Upper lobe of left lung (tissue), 6 donors: Measurements from ENCODE around the gene GPD2. TPM values are rescaled to one million over a fixed set of nuclear protein-coding genes. Genes with fewer than 3 reads are reported as not detected.

Experiments used
- ATAC-seq, 2 donors: fragments of 200-7000 bp; cut with Tn5 transposase; one replicate each; pipeline ENCODE4 v1.9.1; 2022; ENCODE audit warnings: mild to moderate bottlenecking in 2 of 2, moderate library complexity in 2 of 2; ENCODE audit not compliant: low FRiP score in 2 of 2
- DNase-seq, 2 donors: peaks; one replicate each; pipeline ENCODE4 v3.0.0-alpha.2; 2019 to 2020
- H3K27ac ChIP-seq, 4 donors: fragments of 200-600 bp; sonication (generic); one replicate each; pipeline ENCODE4 v1.5.1; 2016 to 2019
- H3K27me3 ChIP-seq, 4 donors: fragments of 200-600 bp; sonication (generic); one replicate each; pipeline ENCODE4 v1.5.1; 2017 to 2019
- H3K36me3 ChIP-seq, 4 donors: fragments of 200-600 bp; sonication (generic); one replicate each; pipeline ENCODE4 v1.5.1; 2016 to 2019
- H3K4me1 ChIP-seq, 4 donors: fragments of 200-600 bp; sonication (generic); one replicate each; pipeline ENCODE4 v1.5.1; 2018 to 2019
- H3K4me3 ChIP-seq, 4 donors: fragments of 200-600 bp; sonication (generic); one replicate each; pipeline ENCODE4 v1.5.1; 2017 to 2019; ENCODE audit warnings: mild to moderate bottlenecking in 2 of 4, moderate library complexity in 1 of 4
- H3K9me3 ChIP-seq, 4 donors: fragments of 200-600 bp; sonication (generic); one replicate each; pipeline ENCODE4 v1.5.1; 2018 to 2019
- EP300 ChIP-seq, 4 donors: sonication (generic); formaldehyde crosslinking; IDR thresholded peaks; one replicate each; pipeline ENCODE4 v1.5.1; 2017; ENCODE audit warnings: antibody characterized with exemption in 4 of 4, control low read depth in 2 of 4
- POLR2A ChIP-seq, 4 donors: fragments of 450-650 bp; IDR thresholded peaks; one replicate each; pipeline ENCODE4 v1.5.1; 2016 to 2017; ENCODE audit warnings: antibody characterized with exemption in 4 of 4, mild to moderate bottlenecking in 2 of 4
- POLR2AphosphoS5 ChIP-seq, 2 donors: sonication (generic); formaldehyde crosslinking; IDR thresholded peaks; one replicate each; pipeline ENCODE4 v1.5.1; 2017; ENCODE audit warnings: antibody characterized with exemption in 2 of 2
- WGBS, 2 donors: methylation state at CpG; one replicate each; pipeline ENCODE4 v1.1.5; 2017 to 2018; 5-methylcytosine and 5-hydroxymethylcytosine counted together
- total RNA-seq, 6 donors: library from RNA; depleted of rRNA in 4 of 6; stranded (reverse); fragments of >200 nt in 4 of 6; gene quantifications; one replicate each; pipeline versions ENCODE4 v1.1.0 to v1.2.1, GENCODE V29; 2016 to 2021
- TF ChIP-seq, protein P1 (sequence below), 6 experiments: fragments of 450-650 bp in 4 of 6; fragments of 200-600 bp in 2 of 6; sonication (generic) in 2 of 6; IDR thresholded peaks; one replicate each; pipeline ENCODE4 v1.5.1; 2016 to 2019; ENCODE audit warnings: antibody characterized with exemption in 6 of 6
- donor health status: DM: no; HTN: no; CAD: no; lungs with moderate emphysema.
- donor health status: DM: no; HTN: yes; CAD: no; lungs with severe emphysema.

GPD2 gene
- total RNA-seq, 6 donors from 2014 or later = 37.6 to 142 (median 44.2) TPM

DNA sequence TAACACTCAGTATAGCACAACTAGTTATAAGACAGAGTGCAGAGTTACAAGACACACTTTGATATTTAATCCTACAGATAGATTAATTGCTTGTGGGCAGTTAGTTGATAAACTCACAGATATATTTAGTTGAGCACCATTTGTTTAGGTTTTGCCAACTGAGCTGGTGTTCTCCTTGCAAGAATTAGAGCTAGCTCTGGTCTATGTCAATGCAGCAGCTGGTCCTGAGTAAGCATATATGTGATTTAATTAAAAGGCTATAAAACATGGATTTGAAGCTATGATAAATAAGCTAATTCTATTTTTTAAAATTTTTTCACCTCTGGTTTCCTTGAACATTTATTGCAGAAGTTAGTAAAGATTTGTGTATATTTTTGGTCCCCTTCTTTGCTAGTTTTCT is 35.6 kb downstream of the GPD2 start:
- no peaks in the 10 kb centered on the region for H3K27me3 ChIP-seq
- no peak for TF ChIP-seq POLR2A (IDR thresholded peaks at IDR 0.05)
- TF ChIP-seq POLR2AphosphoS5 (IDR thresholded peaks at IDR 0.05) = no peak
- TF ChIP-seq, protein P1, sequence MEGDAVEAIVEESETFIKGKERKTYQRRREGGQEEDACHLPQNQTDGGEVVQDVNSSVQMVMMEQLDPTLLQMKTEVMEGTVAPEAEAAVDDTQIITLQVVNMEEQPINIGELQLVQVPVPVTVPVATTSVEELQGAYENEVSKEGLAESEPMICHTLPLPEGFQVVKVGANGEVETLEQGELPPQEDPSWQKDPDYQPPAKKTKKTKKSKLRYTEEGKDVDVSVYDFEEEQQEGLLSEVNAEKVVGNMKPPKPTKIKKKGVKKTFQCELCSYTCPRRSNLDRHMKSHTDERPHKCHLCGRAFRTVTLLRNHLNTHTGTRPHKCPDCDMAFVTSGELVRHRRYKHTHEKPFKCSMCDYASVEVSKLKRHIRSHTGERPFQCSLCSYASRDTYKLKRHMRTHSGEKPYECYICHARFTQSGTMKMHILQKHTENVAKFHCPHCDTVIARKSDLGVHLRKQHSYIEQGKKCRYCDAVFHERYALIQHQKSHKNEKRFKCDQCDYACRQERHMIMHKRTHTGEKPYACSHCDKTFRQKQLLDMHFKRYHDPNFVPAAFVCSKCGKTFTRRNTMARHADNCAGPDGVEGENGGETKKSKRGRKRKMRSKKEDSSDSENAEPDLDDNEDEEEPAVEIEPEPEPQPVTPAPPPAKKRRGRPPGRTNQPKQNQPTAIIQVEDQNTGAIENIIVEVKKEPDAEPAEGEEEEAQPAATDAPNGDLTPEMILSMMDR (IDR thresholded peaks at IDR 0.05) = no peak
- TF ChIP-seq EP300 (IDR thresholded peaks at IDR 0.05) = no peak
- H3K4me3 ChIP-seq = no peak overlapping the region
- no peak for ATAC-seq
- no peaks in the 10 kb centered on the region for H3K9me3 ChIP-seq
- H3K4me1 ChIP-seq = peaks cover 18 to 41% (median 28%) of the 10 kb centered on the region in 4 donors
- no peaks in the 10 kb centered on the region for H3K36me3 ChIP-seq
- no peak for DNase-seq
- H3K27ac ChIP-seq = peak overlapping the region in 1 of 4 donors; percentile 70

DNA sequence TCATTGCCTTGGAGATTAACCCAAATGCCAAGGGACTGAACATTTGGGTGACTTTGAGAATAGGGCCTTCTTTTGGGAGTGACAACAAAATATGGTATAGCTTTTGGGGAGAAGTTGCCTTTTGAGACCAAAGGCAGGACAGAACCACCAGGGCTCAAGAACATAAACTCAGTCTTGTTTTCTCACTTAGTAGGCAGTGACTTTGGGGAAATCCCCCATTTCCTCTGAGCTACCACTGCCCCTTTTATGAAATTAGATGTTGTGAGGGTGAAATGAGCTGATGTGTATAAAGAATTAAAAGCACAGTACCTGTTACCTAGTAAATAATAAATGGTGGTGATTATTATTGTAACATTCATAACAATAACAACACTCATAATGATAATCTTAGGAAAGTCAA is 36.5 kb downstream of the GPD2 start:
- H3K27me3 ChIP-seq = no peaks in the 10 kb centered on the region
- TF ChIP-seq POLR2A (IDR thresholded peaks at IDR 0.05) = no peak
- TF ChIP-seq POLR2AphosphoS5 (IDR thresholded peaks at IDR 0.05) = no peak
- no peak for TF ChIP-seq EP300 (IDR thresholded peaks at IDR 0.05)
- TF ChIP-seq, protein P1 (IDR thresholded peaks at IDR 0.05) = no peak
- H3K4me3 ChIP-seq = no peak overlapping the region
- peaks cover 16 to 37% (median 20%) of the 10 kb centered on the region in 4 donors for H3K4me1 ChIP-seq
- H3K36me3 ChIP-seq = no peaks in the 10 kb centered on the region
- no peaks in the 10 kb centered on the region for H3K9me3 ChIP-seq
- H3K27ac ChIP-seq = no peak overlapping the region
- DNase-seq (no peak), ATAC-seq (no peak)

DNA sequence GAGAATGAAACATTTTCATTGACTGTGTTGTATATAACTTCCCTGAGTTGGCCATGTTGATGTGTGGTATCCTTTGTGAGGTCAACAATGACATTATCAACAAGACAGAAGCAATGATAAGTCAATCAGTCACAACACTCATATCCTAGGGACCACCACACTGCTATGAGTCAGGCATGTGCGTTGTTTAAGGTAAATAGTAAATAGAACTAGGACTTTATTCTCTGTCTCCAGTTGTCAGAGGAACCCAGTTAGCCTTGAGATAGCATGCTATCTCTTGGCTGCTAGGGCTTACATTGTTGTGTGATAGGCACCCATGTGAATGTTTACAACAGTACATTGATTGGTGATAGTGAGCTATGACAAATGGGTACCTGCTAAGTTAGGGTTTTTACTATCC is 37.3 kb downstream of the GPD2 start:
- ATAC-seq = no peak
- TF ChIP-seq, protein P1 (IDR thresholded peaks at IDR 0.05) = no peak
- TF ChIP-seq POLR2AphosphoS5 (IDR thresholded peaks at IDR 0.05) = no peak
- TF ChIP-seq POLR2A (IDR thresholded peaks at IDR 0.05) = no peak
- TF ChIP-seq EP300 (IDR thresholded peaks at IDR 0.05) = no peak
- Histone ChIP-seq H3K27me3 (no peaks in the 10 kb centered on the region), H3K27ac (no peak overlapping the region), H3K9me3 (no peaks in the 10 kb centered on the region), H3K4me3 (no peak overlapping the region), H3K4me1 (peaks cover 8 to 30% (median 15%) of the 10 kb centered on the region in 4 donors), H3K36me3 (no peaks in the 10 kb centered on the region)
- 86 to 87% methylated on average over 1 of the region's 1 CpG for WGBS, 2 donors
- DNase-seq = no peak

DNA sequence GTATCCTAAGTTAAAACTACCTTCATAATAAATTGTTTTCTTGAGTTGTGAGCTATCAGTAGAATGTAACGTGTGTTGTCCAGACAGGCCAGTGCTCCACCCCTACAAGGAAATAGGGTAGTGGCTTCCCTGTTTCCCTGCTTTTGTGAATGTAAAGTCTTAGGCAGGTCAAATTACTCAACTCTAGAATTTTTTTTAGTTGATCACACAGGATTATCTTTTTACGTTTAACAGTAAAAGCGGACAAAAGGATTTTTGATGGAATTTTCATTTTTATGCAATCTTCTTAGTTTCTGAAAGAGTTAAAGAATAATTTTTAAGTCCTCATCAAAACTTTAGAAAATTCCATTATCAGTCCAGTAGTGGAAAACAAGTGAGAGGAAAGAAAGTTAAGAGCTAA is 38.2 kb downstream of the GPD2 start:
- Histone ChIP-seq H3K4me1 (peaks cover 8 to 30% (median 14%) of the 10 kb centered on the region in 4 donors), H3K4me3 (no peak overlapping the region), H3K36me3 (no peaks in the 10 kb centered on the region), H3K9me3 (no peaks in the 10 kb centered on the region), H3K27ac (no peak overlapping the region), H3K27me3 (no peaks in the 10 kb centered on the region)
- 63 to 81% methylated on average over 3 of the region's 3 CpGs for WGBS, 2 donors
- TF ChIP-seq, protein P1 (IDR thresholded peaks at IDR 0.05) = no peak
- TF ChIP-seq POLR2A (IDR thresholded peaks at IDR 0.05) = no peak
- no peak for TF ChIP-seq EP300 (IDR thresholded peaks at IDR 0.05)
- no peak for TF ChIP-seq POLR2AphosphoS5 (IDR thresholded peaks at IDR 0.05)
- DNase-seq (no peak), ATAC-seq (no peak)

DNA sequence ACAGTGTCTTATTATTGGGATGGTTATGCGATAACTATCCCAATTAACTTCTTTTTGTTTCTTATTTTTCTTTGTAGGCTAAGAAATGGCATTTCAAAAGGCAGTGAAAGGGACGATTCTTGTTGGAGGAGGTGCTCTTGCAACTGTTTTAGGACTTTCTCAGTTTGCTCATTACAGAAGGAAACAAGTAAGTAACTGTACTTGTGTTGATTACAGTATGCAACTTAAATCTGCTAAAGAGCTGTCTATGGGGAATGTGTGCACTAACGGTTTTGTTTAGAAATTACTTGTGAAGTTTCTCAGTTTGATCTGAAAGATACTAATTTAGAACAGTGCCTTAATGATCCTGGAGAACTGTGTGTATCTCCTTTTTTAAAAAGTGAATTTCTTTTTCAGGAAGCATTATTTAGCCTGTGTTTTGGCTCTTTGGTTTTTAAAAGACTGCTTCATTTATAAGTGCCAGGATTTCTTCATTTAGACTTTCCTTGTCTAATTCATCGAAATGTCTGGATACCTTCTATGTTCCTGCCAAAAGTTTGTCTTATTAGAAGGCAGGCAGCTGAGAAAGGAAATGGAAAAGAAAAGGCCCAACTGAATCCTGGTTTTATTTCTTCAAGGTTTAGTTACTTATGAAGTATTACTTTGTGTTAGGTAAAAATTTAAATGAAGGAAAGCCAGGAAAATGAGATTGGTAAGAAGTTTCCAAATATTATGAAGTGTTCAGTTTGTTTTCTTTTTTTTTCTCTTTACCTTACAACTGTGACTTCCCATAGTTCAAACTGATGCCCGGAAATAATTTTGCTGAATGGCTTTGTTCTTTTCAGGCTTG is 40.1 kb downstream of the GPD2 start:
- DNase-seq (no peak), ATAC-seq (no peak)
- no peaks in the 10 kb centered on the region for H3K27me3 ChIP-seq
- no peak for TF ChIP-seq EP300 (IDR thresholded peaks at IDR 0.05)
- TF ChIP-seq, protein P1 (IDR thresholded peaks at IDR 0.05) = no peak
- no peak for TF ChIP-seq POLR2A (IDR thresholded peaks at IDR 0.05)
- TF ChIP-seq POLR2AphosphoS5 (IDR thresholded peaks at IDR 0.05) = no peak
- peaks cover 2 to 19% (median 8%) of the 10 kb centered on the region in 4 donors for H3K4me1 ChIP-seq
- peak overlapping the region in 2 of 4 donors; percentile 23 to 51 for H3K27ac ChIP-seq
- H3K9me3 ChIP-seq = no peaks in the 10 kb centered on the region
- 63 to 67% methylated on average over 5 of the region's 5 CpGs for WGBS, 2 donors
- no peaks in the 10 kb centered on the region for H3K36me3 ChIP-seq
- no peak overlapping the region for H3K4me3 ChIP-seq
